ENCODE measurements around the gene ELMOD1.
A peak's percentile ranks its signal among the peaks of the same experiment; 100 is the strongest.
"Not testable (repeated sequence)": the region's sequence is repeated elsewhere in the genome, so short reads cannot be mapped to it uniquely, and the experiment has no call there.

The ELMOD1 gene

DNA sequence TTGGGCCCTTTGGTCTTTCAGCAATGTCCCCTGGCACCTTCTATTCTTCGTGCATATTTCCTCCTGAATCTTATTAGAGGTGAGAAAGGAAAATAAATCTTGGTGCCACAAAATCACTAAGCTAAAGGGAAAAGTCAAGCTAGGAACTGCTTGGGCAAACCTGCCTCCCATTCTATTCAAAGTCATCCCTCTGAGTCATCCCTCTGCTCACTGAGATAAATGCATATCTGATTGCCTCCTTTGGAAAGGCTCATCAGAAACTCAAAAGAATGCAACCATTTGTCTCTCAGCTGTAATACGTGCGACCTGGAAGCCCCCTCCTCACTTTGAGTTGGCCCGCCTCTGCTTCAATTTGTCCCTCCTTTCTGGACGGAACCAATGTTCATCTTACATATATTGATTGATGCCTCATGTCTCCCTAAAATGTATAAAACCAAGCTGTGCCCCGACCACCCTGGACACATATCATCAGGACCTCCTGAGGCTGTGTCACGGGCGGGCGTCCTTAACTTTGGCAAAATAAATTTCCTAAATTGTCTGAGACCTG, 24.9 kb upstream of the ELMOD1 start:
- not testable (repeated sequence) for H3K27me3 ChIP-seq (replicated peaks; ENCODE audit: control insufficient read depth, insufficient read depth, low read length)

DNA sequence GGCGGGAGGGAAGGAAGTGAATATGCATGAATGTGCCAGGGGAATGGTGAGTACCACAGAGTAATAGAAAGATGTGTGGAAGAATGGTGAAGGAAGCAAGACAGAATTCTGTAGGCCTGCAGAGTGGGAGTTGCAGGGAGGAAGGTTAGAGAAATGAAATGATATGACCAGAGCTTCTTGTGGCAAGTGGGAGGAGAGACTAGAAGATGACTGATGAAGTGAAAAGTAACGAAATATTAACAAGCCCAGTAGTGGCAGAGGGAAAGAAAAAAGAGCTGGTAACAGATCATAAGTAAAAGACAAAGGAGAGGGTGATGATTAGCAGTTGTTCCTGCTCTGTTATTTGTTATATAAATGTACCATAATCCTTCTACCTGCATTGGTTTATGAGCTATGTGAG, 24.4 kb upstream of the ELMOD1 start:
- no peaks in the 10 kb centered on the region for H3K9me3 ChIP-seq (ENCODE audit: control insufficient read depth, low read length)
- no peak for DNase-seq (ENCODE audit: low read depth)

More for the DNA sequence above, 24.9 kb upstream of the ELMOD1 start:
- DNase-seq (ENCODE audit: low read depth): peak; percentile 27
- Histone ChIP-seq H3K4me1 (ENCODE audit: control insufficient read depth, insufficient read depth, low read length) (peaks cover 39% of the 10 kb centered on the region), H3K9ac (ENCODE audit: low read length) (peak overlapping the region; percentile 93), H3K4me3 (ENCODE audit: low read length) (peak overlapping the region; percentile 98)
- H3K9me3 ChIP-seq (ENCODE audit: control insufficient read depth, low read length); H3K36me3 ChIP-seq (ENCODE audit: control insufficient read depth, insufficient read depth, low read length, severe bottlenecking): not testable (repeated sequence)

GRCh38 chr11:107567739-107568335, 23.1 kb upstream of the ELMOD1 start:
- Histone ChIP-seq H3K4me3 (ENCODE audit: low read length) (no peak overlapping the region), H3K36me3 (ENCODE audit: control insufficient read depth, insufficient read depth, low read length, severe bottlenecking) (no peaks in the 10 kb centered on the region), H3K4me1 (ENCODE audit: control insufficient read depth, insufficient read depth, low read length) (peaks cover 21% of the 10 kb centered on the region), H3K9me3 (ENCODE audit: control insufficient read depth, low read length) (no peaks in the 10 kb centered on the region), H3K9ac (ENCODE audit: low read length) (no peak overlapping the region), H3K27me3 (replicated peaks; ENCODE audit: control insufficient read depth, insufficient read depth, low read length) (no peaks in the 10 kb centered on the region)
- DNase-seq (ENCODE audit: low read depth): no peak

More for the DNA sequence above, 24.4 kb upstream of the ELMOD1 start:
- Histone ChIP-seq H3K9ac (ENCODE audit: low read length) (no peak overlapping the region), H3K27me3 (replicated peaks; ENCODE audit: control insufficient read depth, insufficient read depth, low read length) (no peaks in the 10 kb centered on the region), H3K36me3 (ENCODE audit: control insufficient read depth, insufficient read depth, low read length, severe bottlenecking) (no peaks in the 10 kb centered on the region), H3K4me1 (ENCODE audit: control insufficient read depth, insufficient read depth, low read length) (peaks cover 34% of the 10 kb centered on the region), H3K4me3 (ENCODE audit: low read length) (no peak overlapping the region)

GRCh38 chr11:107570015-107570414, 20.9 kb upstream of the ELMOD1 start:
- DNase-seq (ENCODE audit: low read depth): no peak
- Histone ChIP-seq H3K4me3 (ENCODE audit: low read length) (no peak overlapping the region), H3K36me3 (ENCODE audit: control insufficient read depth, insufficient read depth, low read length, severe bottlenecking) (no peaks in the 10 kb centered on the region), H3K4me1 (ENCODE audit: control insufficient read depth, insufficient read depth, low read length) (peaks cover under 1% of the 10 kb centered on the region), H3K9me3 (ENCODE audit: control insufficient read depth, low read length) (no peaks in the 10 kb centered on the region), H3K27me3 (replicated peaks; ENCODE audit: control insufficient read depth, insufficient read depth, low read length) (no peaks in the 10 kb centered on the region), H3K9ac (ENCODE audit: low read length) (no peak overlapping the region)

DNA sequence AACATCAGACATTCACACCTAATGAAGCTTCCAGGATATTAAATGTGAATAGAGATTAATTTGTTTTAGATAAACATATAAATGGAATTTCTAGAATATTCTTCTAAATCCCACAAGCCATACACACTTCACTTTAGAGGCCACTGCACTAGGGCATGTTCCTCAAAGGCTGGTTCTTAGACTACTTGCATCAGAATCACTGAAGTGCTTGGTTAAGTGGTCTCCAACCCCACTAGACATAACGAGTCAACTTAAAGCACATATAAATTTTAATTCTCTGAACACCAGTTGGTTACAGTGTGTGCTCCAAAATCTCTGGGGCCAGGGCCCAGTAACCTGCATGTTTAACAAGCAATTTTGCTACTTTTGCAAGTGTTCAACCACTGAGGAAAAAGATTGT, 17.5 kb upstream of the ELMOD1 start:
- Histone ChIP-seq H3K9me3 (ENCODE audit: control insufficient read depth, low read length) (no peaks in the 10 kb centered on the region), H3K27me3 (replicated peaks; ENCODE audit: control insufficient read depth, insufficient read depth, low read length) (no peaks in the 10 kb centered on the region), H3K9ac (ENCODE audit: low read length) (no peak overlapping the region), H3K4me3 (ENCODE audit: low read length) (no peak overlapping the region), H3K36me3 (ENCODE audit: control insufficient read depth, insufficient read depth, low read length, severe bottlenecking) (no peaks in the 10 kb centered on the region), H3K4me1 (ENCODE audit: control insufficient read depth, insufficient read depth, low read length) (no peaks in the 10 kb centered on the region)
- DNase-seq (ENCODE audit: low read depth): no peak

GRCh38 chr11:107576497-107577345, 14.2 kb upstream of the ELMOD1 start:
- H3K9me3 ChIP-seq (ENCODE audit: control insufficient read depth, low read length); H3K36me3 ChIP-seq (ENCODE audit: control insufficient read depth, insufficient read depth, low read length, severe bottlenecking); H3K4me3 ChIP-seq (ENCODE audit: low read length); H3K9ac ChIP-seq (ENCODE audit: low read length); H3K4me1 ChIP-seq (ENCODE audit: control insufficient read depth, insufficient read depth, low read length); H3K27me3 ChIP-seq (replicated peaks; ENCODE audit: control insufficient read depth, insufficient read depth, low read length): not testable (repeated sequence)
- DNase-seq (ENCODE audit: low read depth): peak; percentile 83

- H3K9me3 ChIP-seq (ENCODE audit: control insufficient read depth, low read length): no peaks in the 10 kb centered on the region
- no peak overlapping the region for H3K9ac ChIP-seq (ENCODE audit: low read length)
- no peak for DNase-seq (ENCODE audit: low read depth)
- H3K4me3 ChIP-seq (ENCODE audit: low read length): no peak overlapping the region
- no peaks in the 10 kb centered on the region for H3K27me3 ChIP-seq (replicated peaks; ENCODE audit: control insufficient read depth, insufficient read depth, low read length)
- no peaks in the 10 kb centered on the region for H3K36me3 ChIP-seq (ENCODE audit: control insufficient read depth, insufficient read depth, low read length, severe bottlenecking)
- H3K4me1 ChIP-seq (ENCODE audit: control insufficient read depth, insufficient read depth, low read length): no peaks in the 10 kb centered on the region
These were observed 13.6 kb upstream of the ELMOD1 start for GRCh38 chr11:107577346-107577711.

- not testable (repeated sequence) for H3K4me1 ChIP-seq (ENCODE audit: control insufficient read depth, insufficient read depth, low read length); DNase-seq (ENCODE audit: low read depth); H3K9ac ChIP-seq (ENCODE audit: low read length); H3K4me3 ChIP-seq (ENCODE audit: low read length); H3K36me3 ChIP-seq (ENCODE audit: control insufficient read depth, insufficient read depth, low read length, severe bottlenecking); H3K9me3 ChIP-seq (ENCODE audit: control insufficient read depth, low read length); H3K27me3 ChIP-seq (replicated peaks; ENCODE audit: control insufficient read depth, insufficient read depth, low read length)
These were observed 11.8 kb upstream of the ELMOD1 start for GRCh38 chr11:107579169-107579568.

DNA sequence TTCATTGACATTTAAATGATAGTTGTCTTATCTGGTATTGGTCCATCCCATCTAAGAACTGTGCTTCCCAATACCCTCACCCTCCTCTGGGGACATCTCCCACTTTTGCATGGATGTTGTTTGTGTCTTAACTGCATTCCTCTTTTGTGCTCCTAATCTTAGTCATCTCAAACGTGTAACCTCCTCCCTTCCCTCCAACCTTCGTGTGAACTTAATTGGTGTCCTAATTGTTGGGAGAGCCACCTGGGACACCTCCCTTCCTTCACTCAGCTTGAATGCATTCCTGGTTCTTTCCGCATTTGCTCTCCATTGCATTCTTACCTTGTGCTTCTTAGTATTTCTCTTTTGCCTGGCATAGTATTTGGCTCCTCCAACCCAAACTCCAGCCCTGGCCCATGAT, 9.8 kb upstream of the ELMOD1 start:
- Histone ChIP-seq H3K36me3 (ENCODE audit: control insufficient read depth, insufficient read depth, low read length, severe bottlenecking) (no peaks in the 10 kb centered on the region), H3K4me3 (ENCODE audit: low read length) (no peak overlapping the region)

GRCh38 chr11:107583629-107584195, 7.2 kb upstream of the ELMOD1 start:
- H3K27me3 ChIP-seq (replicated peaks; ENCODE audit: control insufficient read depth, insufficient read depth, low read length): no peaks in the 10 kb centered on the region
- no peaks in the 10 kb centered on the region for H3K4me1 ChIP-seq (ENCODE audit: control insufficient read depth, insufficient read depth, low read length)

More for the DNA sequence above, 9.8 kb upstream of the ELMOD1 start:
- H3K9ac ChIP-seq (ENCODE audit: low read length): no peak overlapping the region
- no peak for DNase-seq (ENCODE audit: low read depth)
- no peaks in the 10 kb centered on the region for H3K27me3 ChIP-seq (replicated peaks; ENCODE audit: control insufficient read depth, insufficient read depth, low read length)
- no peaks in the 10 kb centered on the region for H3K4me1 ChIP-seq (ENCODE audit: control insufficient read depth, insufficient read depth, low read length)
- H3K9me3 ChIP-seq (ENCODE audit: control insufficient read depth, low read length): no peaks in the 10 kb centered on the region

DNA sequence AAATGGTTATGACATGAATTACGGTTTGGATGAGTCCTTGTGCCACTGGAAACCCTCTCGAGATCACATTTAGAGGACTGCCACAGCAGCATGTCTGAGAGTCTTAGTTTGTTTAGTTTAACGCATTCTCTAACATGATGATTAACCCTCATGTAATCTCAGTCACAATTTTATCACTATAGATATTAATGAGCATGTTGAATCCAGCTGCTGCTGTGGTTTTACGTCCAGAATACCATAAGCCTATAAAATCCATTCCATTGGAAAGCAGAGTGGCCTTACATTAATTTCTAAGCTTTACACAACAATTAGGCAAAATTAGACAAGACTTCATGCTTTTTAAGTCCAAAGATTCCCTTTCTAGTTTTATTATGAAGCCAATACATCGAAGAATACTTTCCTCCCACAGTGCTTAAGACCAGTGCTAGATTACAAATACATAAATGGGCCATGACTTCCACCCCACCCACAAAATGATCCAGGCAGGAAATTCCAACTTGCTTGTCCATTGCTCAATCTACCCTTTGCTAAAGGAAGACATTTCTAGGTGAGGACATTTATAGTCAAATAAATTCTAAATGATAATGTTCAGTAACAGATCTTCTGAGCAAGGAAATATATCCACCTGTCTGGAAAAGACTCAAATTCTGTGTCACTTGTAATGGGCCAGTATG, 3.5 kb upstream of the ELMOD1 start:
- H3K4me3 ChIP-seq (ENCODE audit: low read length): no peak overlapping the region
- no peaks in the 10 kb centered on the region for H3K36me3 ChIP-seq (ENCODE audit: control insufficient read depth, insufficient read depth, low read length, severe bottlenecking)
- H3K9ac ChIP-seq (ENCODE audit: low read length): no peak overlapping the region
- peaks cover 11% of the 10 kb centered on the region for H3K4me1 ChIP-seq (ENCODE audit: control insufficient read depth, insufficient read depth, low read length)
- no peak for DNase-seq (ENCODE audit: low read depth)
- H3K9me3 ChIP-seq (ENCODE audit: control insufficient read depth, low read length): no peaks in the 10 kb centered on the region
- peaks cover 12% of the 10 kb centered on the region for H3K27me3 ChIP-seq (replicated peaks; ENCODE audit: control insufficient read depth, insufficient read depth, low read length)

More at GRCh38 chr11:107583629-107584195, 7.2 kb upstream of the ELMOD1 start:
- Histone ChIP-seq H3K9me3 (ENCODE audit: control insufficient read depth, low read length) (no peaks in the 10 kb centered on the region), H3K9ac (ENCODE audit: low read length) (no peak overlapping the region), H3K4me3 (ENCODE audit: low read length) (no peak overlapping the region), H3K36me3 (ENCODE audit: control insufficient read depth, insufficient read depth, low read length, severe bottlenecking) (no peaks in the 10 kb centered on the region)
- no peak for DNase-seq (ENCODE audit: low read depth)
